Embryonic facial prominence (tissue), 1 donor: ENCODE results near the gene VENTX.

ENCODE experiments used
- DNase-seq: peaks from one replicate; pipeline ENCODE4 v3.0.0-alpha.2; 2016; ENCODE audit errors: extremely low spot score

The VENTX gene

DNA sequence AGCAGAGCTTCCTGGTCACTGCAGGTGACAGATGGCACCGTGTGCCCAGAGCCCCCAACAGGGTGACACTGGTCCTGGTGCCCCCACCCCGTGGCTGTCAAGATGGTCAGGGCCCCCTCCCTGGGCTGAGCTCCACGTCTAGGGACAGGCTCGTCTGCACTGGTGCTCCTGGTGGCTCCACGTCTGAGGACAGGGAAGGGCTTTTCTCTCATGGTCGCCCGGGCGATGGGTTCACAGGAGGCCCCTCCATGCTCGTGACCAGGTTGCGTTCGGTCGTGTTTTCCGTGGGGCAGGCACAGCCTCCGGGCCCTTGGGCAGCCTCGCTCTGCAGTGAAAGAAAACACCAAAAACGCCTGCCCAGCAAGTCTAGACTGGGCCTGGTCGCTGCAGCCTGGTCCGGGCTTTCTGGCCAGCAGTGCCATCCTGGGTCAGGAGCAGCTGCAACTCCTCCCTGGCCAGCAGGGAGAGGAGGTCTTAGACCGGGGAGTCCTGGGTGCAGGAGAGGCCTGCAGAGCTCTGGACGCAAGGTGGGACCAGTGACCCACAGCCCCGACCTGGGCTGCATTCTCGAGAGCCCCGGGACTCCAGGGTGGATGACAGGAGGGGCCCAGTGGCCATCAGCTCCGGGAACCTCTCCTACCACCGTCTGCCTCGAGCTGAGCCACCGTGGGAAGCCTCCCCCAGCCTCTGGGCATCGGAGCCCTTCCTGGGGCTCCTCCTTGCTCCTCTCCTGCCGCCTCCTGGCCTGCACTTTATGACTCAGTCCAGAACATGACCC lies 35.5 kb upstream of the VENTX start:
- no peak for DNase-seq

DNA sequence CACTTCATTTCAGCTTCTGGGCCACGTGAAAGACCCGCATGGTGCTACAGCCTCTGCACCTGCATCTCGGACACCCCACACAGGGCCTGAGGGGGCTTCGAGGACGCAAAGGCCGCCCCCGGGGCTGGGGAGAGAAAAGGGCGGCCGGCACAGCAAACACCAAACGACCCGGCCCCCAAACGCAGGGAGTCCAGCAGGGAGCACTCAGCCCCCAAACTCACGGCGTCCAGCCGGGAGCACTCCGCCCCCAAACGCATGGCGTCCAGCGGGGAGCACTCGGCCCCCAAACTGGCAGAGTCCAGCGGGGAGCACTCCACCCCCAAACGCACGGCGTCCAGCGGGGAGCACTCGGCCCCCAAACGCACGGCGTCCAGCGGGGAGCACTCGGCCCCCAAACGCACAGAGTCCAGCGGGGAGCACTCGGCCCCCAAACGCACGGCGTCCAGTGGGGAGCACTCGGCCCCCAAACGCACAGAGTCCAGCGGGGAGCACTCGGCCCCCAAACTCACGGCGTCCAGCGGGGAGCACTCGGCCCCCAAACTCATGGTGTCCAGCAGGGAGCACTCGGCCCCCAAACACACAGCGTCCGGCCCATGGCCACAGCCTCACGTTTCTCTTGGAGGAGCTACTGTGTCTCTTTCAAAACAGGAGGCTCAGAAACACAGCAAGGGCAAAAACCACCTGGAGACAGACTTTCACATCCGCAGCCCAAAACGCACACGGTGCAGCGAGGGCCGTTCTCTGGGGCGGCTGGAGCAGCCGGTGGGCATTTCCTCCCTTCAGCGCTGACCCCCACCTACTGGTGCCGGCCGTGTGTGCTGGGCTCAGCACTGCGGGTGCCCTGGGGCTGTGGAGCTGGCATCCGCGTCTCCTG lies 34.6 kb upstream of the VENTX start:
- no peak for DNase-seq

- no peak for DNase-seq
Measured at GRCh38 chr10:133203652-133204195, 33.9 kb upstream of the VENTX start.

DNA sequence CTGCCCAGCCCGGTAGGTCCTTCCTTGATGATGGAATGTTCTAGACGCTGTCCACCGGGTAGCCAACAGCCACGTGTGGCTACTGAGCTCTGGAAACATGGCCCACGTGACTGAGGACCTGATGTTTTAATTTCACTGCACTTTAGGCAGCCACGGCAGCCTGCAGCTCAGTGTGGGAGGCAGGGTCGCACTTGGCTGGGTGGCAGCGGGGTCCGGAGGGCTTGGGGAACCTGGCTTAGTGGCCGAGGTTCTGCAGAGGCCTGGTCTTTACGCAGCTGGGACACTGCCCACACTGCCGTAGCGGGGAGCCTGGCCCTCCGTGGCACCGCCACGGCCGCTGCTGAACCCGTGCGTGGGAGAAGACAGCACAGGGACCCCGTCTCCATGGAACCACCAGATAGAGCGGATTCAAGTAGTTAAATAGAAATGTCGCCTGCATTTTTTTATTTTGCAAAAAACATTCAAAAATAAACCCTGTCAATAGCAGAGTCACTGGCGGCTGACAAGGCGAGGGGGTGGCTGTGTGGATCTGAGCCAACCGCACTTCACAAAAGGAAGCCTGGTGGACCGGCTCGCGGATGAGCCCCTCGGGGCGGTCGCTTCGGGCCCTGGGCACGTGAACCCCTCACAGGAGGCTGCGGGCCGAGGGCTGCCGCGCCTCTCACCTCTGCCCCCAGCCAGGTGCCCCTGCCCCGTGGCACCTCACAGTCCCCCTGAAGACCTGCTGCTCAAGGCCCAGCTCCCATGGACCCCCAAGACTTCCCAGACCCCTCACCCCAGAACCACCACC lies 33.2 kb upstream of the VENTX start:
- no peak for DNase-seq

GRCh38 chr10:133205146-133205545 lies 32.5 kb upstream of the VENTX start:
- no peak for DNase-seq

DNA sequence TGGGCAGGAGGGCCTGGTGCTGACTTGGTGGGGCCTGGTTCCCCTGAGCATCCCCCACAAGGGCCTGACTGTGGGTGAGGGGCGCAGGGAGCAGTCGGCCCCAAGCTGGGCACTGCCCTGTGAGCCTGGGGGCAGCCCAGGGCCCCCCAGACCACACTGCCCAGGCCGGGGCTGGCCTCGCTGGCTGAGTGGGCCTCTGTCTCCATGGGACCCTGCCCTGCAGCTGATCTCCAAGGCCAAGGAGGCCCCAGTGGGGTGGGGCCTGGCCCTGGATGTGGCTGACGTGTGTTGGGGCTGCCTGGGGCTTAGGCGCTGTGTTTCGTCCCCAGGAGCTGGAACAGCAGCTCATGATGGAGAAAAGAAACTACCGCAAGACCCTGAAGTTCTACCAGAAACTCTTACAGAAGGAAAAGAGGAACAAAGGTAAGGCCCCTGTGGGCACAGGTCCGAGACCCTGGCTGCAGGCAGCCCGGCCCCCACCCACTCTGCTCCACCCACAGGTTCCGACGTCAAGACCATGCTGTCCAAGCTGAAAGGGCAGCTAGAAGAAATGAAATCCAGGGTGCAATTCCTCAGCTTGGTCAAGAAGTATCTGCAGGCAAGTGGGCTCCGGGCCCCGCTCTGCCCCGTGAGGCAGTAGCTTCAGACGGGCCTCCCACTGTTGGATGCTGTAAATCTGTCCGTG lies 31.2 kb upstream of the VENTX start:
- DNase-seq: no peak

GRCh38 chr10:133207041-133207600 lies 30.5 kb upstream of the VENTX start:
- no peak for DNase-seq

GRCh38 chr10:133207627-133208026 lies 30.0 kb upstream of the VENTX start:
- DNase-seq: no peak

DNA sequence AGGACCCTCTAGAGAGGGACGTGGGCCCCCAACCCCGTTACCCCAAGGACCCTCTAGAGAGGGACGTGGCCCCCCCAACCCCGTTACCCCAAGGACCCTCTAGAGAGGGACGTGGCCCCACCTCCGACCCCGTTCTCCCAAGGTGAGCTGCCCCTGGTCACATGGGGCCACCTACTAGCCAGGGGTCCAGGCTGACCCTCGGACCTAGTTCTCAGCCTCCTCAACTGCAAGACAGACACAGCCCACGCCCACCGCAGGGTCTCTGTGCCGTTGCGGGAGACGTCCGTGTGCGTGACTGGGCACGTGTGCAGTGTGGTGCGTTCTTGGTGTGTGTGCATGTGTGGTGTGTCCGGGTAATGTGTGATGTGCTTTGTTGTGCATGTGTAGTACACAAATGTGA lies 29.2 kb upstream of the VENTX start:
- no peak for DNase-seq

DNA sequence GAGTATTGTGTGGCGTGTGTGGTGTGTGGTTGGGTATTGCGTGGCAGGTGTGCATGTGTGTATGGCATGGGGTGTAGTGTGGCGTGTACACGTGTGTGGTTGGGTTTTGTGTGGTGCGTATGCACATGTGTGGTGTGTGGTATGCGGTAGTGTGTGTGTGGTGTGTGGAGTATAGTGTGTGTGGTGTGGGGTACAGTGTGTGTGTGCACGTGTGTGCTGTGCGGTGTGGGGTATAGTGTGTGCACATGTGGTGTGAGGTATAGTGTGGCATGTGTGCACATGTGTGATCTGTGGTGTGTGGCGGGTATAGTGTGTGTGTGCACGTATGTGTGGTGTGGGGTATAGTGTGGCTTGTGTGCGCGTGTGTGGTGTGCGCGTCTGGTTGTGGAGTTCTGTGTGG lies 28.5 kb upstream of the VENTX start:
- DNase-seq: no peak

DNA sequence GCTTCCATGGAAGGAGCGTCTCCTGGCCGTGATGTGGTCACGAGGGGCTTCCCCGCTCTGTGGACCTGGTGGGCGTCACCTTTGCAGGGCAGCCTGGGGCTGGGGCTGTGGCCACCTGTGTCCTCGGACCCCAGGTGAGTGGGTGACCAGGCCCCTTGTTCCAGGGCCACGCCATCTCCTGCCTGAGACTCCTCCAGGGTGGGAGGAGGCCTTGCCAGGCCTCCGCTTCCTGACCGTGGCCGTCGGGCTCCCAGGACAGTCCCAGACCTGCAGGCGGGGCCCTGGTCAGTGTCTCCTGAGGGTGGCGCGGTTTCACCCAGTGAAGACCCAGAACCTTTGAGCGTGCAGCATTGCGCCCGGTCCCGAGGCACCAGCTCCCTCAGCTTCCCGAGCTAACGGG lies 28.0 kb upstream of the VENTX start:
- no peak for DNase-seq

- no peak for DNase-seq
Measured at GRCh38 chr10:133210398-133211140, 27.1 kb upstream of the VENTX start.

DNA sequence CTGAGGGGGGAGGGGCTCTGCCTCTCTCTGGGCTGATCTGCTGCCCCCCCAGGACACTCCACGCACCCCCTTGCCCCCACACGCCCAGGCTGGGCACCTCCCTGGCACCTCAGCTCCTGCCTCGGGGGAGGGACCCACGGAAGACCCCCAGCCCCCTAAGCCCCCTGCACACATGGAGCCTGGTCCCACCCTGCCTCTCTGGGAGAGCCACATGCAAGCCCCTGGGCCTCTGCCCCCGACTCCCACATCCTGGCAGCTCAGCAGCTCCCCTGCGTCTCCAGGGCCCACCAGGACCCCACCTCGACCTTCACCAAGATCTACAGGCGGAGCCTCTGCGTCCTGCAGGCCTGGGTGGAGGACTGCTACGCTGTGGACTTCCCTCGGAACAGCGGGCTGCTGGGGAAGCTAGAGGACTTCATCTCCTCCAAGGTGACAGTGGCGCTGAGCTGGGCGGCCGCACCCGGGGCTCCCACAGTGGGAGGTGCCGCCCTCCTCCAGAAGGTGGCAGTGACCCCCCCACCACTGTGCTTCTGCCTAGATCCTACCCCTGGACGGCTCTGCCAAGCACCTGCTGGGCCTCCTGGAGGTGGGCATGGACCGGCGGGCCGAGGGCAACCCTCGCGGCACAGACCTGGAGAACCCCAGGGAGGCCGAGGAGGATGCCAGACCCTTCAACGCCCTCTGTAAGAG lies 26.4 kb upstream of the VENTX start:
- no peak for DNase-seq

DNA sequence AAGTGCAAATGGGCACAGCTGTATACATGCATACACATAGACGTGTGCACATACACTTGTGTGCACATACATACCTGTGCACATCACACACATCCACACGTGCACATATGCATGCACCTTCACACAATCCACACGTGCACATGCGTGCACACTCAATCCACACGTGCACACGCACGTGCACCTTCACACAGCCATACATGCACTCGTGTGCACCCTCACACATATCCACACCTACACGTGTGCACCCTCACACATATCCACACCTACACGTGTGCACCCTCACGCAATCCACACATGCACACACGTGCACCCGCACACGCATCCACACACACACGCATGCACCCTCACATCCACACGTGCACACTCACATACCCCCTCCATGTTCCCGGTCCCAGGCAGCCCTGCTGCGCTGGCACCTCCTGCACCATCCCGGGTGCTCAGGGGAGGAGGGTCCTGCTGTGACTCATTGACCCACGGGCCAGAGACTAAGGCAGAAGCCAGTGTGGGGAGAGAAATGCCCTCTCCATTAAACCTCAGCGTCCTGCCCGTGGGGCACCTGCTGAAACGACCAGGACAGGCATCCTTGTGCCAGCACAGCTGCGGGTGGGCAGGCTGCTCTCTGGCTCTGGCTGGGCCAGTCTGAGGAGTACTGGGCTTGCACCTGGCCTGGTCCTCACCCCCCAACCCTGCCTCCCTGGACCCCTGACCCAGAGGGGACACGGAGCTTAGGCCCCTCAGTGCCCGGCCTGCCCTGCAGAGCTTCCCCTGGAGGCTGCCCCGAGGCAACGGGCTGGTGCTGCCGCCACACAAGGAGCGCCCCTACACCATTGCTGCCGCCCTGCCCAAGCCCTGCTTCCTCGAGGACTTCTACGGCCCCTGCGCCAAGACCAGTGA lies 25.4 kb upstream of the VENTX start:
- DNase-seq: no peak

DNA sequence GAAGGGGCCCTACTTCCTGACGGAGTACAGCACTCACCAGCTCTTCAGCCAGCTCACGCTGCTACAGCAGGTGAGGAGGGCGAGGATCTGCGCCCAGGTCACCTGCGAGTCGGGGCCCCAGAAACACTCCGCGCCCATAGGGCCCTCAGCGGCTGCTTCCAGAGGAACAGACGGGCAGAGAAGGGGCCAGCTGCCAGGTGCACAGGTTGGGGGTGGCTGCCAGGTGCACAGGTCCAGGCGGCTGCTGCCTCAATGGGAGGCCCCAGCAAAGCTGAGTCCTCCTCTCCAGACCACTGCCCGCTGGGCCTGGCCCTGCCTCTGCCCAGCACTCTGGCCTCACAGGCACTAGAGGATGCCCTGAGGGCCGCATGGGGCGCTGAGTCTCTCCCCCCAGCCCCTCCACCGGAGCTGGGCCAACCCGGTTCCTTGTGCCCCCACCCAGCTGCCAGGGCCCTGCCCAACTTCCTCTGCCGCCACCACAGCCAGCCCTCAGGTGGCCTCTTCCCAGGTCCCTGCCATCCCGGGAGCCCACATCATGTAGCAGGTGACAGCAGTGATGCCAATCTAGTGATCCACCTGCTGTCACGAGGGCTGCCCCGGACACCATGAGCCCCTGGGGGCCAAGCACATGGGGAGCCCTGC lies 24.7 kb upstream of the VENTX start:
- no peak for DNase-seq

GRCh38 chr10:133213641-133214467 lies 23.8 kb upstream of the VENTX start:
- DNase-seq: no peak
